NB4 (cell line): Measurements from ENCODE around the gene STIM1.

Source experiments
- CTCF ChIP-seq: IDR thresholded peaks from one replicate; pipeline ENCODE4 v1.5.1; 2012; ENCODE audit warnings: low read depth, low read length
- POLR2A ChIP-seq: IDR thresholded peaks from 2 replicates; pipeline ENCODE4 v1.6.1; 2011; ENCODE audit warnings: mild to moderate bottlenecking; ENCODE audit not compliant: insufficient read length; ENCODE audit errors: extremely low read depth

DNA sequence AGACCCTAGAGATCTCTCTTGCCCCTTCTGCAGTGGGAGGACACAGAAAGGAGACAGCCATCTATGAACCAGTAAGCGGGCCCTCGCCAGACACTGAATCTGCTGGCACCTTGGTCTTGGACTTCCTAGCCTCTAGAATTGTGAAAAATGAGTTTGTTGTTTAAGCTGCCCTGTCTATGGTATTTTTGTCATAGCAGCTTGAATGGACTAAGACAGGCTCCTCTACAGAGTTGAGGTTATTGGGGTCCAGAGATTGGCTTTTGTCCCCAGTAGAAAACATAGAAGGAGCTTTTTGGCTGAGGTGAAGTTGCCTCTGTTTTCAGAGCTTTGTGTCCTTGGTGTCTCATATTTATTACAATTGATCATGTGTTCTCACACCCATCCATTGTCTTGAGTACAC lies 77.2 kb downstream of the STIM1 start:
- no peak for TF ChIP-seq CTCF
- TF ChIP-seq POLR2A: no peak
